ENCODE measurements around the gene ABCC5.

DNA sequence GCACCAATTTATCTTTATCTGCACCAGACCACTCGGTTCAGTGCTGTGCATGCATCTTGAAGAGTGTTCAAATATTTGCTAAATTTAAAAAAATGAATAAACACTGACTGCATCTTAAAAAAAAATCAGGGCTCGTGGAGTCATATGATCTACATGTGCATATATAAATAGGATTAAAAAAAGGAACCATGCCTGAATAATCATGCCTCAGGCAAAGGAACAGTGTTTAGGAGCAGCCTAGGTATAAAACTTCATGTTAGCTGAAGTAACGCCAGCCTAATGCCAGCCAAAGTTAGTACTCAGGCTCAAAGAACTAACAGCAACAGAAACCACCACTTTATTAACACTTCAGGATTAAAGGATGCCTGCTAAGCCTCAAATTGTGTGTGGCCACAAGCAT lies 9.5 kb downstream of the ABCC5 start:
- TF ChIP-seq, protein P1, sequence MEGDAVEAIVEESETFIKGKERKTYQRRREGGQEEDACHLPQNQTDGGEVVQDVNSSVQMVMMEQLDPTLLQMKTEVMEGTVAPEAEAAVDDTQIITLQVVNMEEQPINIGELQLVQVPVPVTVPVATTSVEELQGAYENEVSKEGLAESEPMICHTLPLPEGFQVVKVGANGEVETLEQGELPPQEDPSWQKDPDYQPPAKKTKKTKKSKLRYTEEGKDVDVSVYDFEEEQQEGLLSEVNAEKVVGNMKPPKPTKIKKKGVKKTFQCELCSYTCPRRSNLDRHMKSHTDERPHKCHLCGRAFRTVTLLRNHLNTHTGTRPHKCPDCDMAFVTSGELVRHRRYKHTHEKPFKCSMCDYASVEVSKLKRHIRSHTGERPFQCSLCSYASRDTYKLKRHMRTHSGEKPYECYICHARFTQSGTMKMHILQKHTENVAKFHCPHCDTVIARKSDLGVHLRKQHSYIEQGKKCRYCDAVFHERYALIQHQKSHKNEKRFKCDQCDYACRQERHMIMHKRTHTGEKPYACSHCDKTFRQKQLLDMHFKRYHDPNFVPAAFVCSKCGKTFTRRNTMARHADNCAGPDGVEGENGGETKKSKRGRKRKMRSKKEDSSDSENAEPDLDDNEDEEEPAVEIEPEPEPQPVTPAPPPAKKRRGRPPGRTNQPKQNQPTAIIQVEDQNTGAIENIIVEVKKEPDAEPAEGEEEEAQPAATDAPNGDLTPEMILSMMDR (IDR thresholded peaks at IDR 0.05; ENCODE audit: low read length): no peak
- TF ChIP-seq EZH2 (optimal IDR thresholded peaks at IDR 0.05; ENCODE audit: low read depth, low read length): no peak

All from MM.1S (cell line).